Measurements from ENCODE around the gene FJX1.

FJX1 gene

DNA sequence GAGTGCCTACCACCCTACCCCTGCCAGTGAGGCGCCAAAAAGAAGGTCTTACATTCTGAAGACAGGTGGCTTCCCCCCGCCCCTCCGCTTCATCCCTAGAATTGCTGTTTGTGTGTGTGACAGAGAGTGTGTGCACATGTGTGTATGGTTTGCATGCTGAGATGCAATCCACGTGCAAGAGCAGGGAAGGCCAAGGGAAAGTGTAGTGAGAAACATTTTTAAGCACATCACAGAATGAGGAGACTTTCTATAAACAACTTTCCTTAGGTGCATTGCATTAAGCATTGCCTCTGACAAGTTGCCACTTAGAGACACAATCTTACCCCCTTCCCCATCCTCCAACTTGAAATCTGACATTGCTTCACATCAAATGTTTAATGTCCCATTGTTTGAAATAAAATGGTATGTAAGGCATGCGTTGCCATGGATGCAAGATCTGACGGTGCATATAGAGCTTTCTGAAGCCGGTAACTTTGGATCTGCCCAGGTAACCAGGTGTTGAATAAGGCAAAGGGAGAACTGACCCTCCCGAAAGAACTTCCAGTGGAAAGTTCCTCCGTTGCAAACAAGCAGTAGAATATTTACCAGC, 21.4 kb downstream of the FJX1 start:
- Histone ChIP-seq H3K18ac (ENCODE audit: low read length) (no peak overlapping the region), H2BK15ac (replicated peaks; ENCODE audit: low read depth) (no peak overlapping the region), H2BK5ac (ENCODE audit: low read length) (no peak overlapping the region), H4K8ac (ENCODE audit: low read depth, low read length) (peak overlapping the region; percentile 70), H3K27me3 (ENCODE audit: insufficient read depth, low read length, poor library complexity) (no peaks in the 10 kb centered on the region), H3K23ac (ENCODE audit: low read length) (no peak overlapping the region), H3K9ac (ENCODE audit: low read length) (no peak overlapping the region), H3K79me1 (ENCODE audit: low read length) (no peaks in the 10 kb centered on the region), H3K56ac (ENCODE audit: low read length) (no peak overlapping the region), H3K27ac (ENCODE audit: low read depth, low read length) (no peak overlapping the region), H4K5ac (ENCODE audit: low read length) (no peak overlapping the region), H3K4ac (ENCODE audit: low read depth, low read length) (no peak overlapping the region), H2BK120ac (ENCODE audit: low read depth, low read length) (no peak overlapping the region), H3K4me3 (ENCODE audit: low read length) (no peak overlapping the region), H3K79me2 (ENCODE audit: control insufficient read depth, insufficient read depth, low read length) (no peaks in the 10 kb centered on the region), H2AK5ac (ENCODE audit: low read length) (no peak overlapping the region), H3K4me2 (ENCODE audit: low read length) (no peak overlapping the region), H3K36me3 (ENCODE audit: control insufficient read depth, insufficient read depth, low read length) (no peaks in the 10 kb centered on the region), H3K4me1 (ENCODE audit: control insufficient read depth, low read depth, low read length) (peaks cover 2% of the 10 kb centered on the region)
- no CpG with 5 or more reads among the region's 9 CpGs for WGBS (ENCODE audit: extremely low coverage, insufficient coverage, low lambda C conversion rate)
- DNase-seq = peak; percentile 69

DNA sequence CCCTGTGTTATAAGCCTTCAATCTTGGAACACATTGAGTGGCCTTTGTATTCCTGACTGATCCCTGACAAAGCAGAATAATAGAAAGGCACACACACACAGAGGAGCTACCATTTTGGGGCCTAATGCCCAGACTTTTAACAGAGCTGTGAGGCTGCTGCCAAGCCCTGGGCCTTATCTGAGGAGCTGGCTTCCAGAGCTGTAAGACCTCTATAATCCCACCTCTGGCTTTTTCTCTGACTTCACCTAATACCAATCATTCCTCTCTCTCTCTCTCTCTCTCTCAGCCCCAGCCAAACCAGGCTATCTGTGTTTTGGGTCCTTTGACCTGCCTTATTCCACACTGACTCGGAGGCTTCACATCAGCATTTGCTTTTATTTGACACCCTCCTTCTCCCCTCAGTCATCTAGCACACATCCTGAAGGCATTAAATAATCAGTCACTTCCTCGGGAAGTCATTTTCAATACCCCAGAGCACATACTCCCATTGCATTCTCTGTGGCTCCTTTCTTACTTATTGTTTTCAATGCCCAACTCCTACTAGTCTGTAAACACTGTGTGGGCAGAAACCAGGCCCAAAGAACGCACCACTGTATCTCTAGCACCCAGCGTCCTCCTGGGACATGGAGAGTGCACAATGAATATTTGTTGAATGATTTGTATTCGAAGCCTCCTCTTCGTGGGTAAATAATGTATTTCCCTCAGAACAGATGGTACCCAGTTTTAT, 23.1 kb downstream of the FJX1 start:
- Histone ChIP-seq H3K18ac (ENCODE audit: low read length) (no peak overlapping the region), H3K27ac (ENCODE audit: low read depth, low read length) (no peak overlapping the region), H4K5ac (ENCODE audit: low read length) (no peak overlapping the region), H3K4me2 (ENCODE audit: low read length) (no peak overlapping the region), H3K79me2 (ENCODE audit: control insufficient read depth, insufficient read depth, low read length) (no peaks in the 10 kb centered on the region), H2BK15ac (replicated peaks; ENCODE audit: low read depth) (no peak overlapping the region), H3K9ac (ENCODE audit: low read length) (no peak overlapping the region), H3K79me1 (ENCODE audit: low read length) (no peaks in the 10 kb centered on the region), H3K23ac (ENCODE audit: low read length) (no peak overlapping the region), H3K4ac (ENCODE audit: low read depth, low read length) (no peak overlapping the region), H3K4me3 (ENCODE audit: low read length) (no peak overlapping the region), H3K4me1 (ENCODE audit: control insufficient read depth, low read depth, low read length) (peaks cover 2% of the 10 kb centered on the region), H4K8ac (ENCODE audit: low read depth, low read length) (no peak overlapping the region), H2BK120ac (ENCODE audit: low read depth, low read length) (no peak overlapping the region), H2BK5ac (ENCODE audit: low read length) (no peak overlapping the region), H3K56ac (ENCODE audit: low read length) (no peak overlapping the region), H3K36me3 (ENCODE audit: control insufficient read depth, insufficient read depth, low read length) (no peaks in the 10 kb centered on the region), H3K27me3 (ENCODE audit: insufficient read depth, low read length, poor library complexity) (no peaks in the 10 kb centered on the region), H2AK5ac (ENCODE audit: low read length) (no peak overlapping the region)
- WGBS (ENCODE audit: extremely low coverage, insufficient coverage, low lambda C conversion rate) = no CpG with 5 or more reads among the region's 6 CpGs
- peak; percentile 85 for DNase-seq

- Histone ChIP-seq H2AK5ac (ENCODE audit: low read length) (no peak overlapping the region), H3K18ac (ENCODE audit: low read length) (no peak overlapping the region), H2BK15ac (replicated peaks; ENCODE audit: low read depth) (no peak overlapping the region), H3K79me2 (ENCODE audit: control insufficient read depth, insufficient read depth, low read length) (no peaks in the 10 kb centered on the region), H3K4me3 (ENCODE audit: low read length) (no peak overlapping the region), H2BK120ac (ENCODE audit: low read depth, low read length) (no peak overlapping the region), H3K36me3 (ENCODE audit: control insufficient read depth, insufficient read depth, low read length) (no peaks in the 10 kb centered on the region), H3K79me1 (ENCODE audit: low read length) (no peaks in the 10 kb centered on the region), H3K4me1 (ENCODE audit: control insufficient read depth, low read depth, low read length) (peaks cover 2% of the 10 kb centered on the region), H3K23ac (ENCODE audit: low read length) (no peak overlapping the region), H3K27me3 (ENCODE audit: insufficient read depth, low read length, poor library complexity) (no peaks in the 10 kb centered on the region), H3K56ac (ENCODE audit: low read length) (no peak overlapping the region), H4K5ac (ENCODE audit: low read length) (no peak overlapping the region), H4K8ac (ENCODE audit: low read depth, low read length) (no peak overlapping the region), H3K4ac (ENCODE audit: low read depth, low read length) (no peak overlapping the region), H3K9ac (ENCODE audit: low read length) (no peak overlapping the region), H3K4me2 (ENCODE audit: low read length) (no peak overlapping the region), H3K27ac (ENCODE audit: low read depth, low read length) (no peak overlapping the region), H2BK5ac (ENCODE audit: low read length) (no peak overlapping the region)
- no peak for DNase-seq
- WGBS (ENCODE audit: extremely low coverage, insufficient coverage, low lambda C conversion rate) = no CpG with 5 or more reads among the region's 3 CpGs
These were observed 23.7 kb downstream of the FJX1 start for GRCh38 chr11:35641964-35642363.

DNA sequence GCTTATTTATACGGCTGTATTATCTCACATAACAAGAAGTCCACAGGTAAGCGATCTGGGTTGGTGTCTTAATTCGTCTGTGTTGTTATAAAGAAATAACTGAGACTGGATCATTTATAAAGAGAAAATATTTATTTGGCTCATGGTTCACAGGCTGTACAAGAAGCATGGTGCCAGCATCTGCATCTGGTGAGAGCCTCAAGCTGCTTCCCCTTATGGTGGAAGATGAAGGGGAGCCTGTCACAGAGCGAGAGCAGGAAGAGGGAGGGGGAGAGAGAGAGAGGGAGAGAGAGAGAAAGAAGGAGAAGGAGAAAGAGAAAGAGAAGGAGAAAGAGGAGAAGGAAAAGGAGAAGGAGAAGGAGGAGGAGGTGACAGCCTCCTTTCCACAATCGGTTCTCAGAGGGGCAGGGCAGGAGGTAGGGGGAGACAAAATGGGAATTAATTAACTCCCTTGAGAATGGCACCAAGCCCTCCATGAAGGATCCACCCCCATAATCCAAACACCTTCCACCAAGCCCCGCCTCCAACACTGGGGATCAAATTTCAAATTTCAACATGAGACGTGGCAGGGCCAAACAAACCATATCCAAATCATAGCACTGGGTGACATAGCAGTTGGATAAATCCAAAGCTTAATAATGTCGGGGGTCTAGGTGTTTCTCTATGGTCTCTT, 29.3 kb downstream of the FJX1 start:
- DNase-seq = no peak
- H3K4me3 ChIP-seq (ENCODE audit: low read length) = no peak overlapping the region
- no CpG with 5 or more reads among the region's 8 CpGs for WGBS (ENCODE audit: extremely low coverage, insufficient coverage, low lambda C conversion rate)
- no peak overlapping the region for H3K9ac ChIP-seq (ENCODE audit: low read length)
- H2BK5ac ChIP-seq (ENCODE audit: low read length) = no peak overlapping the region
- H3K4me1 ChIP-seq (ENCODE audit: control insufficient read depth, low read depth, low read length) = no peaks in the 10 kb centered on the region
- H2BK120ac ChIP-seq (ENCODE audit: low read depth, low read length) = no peak overlapping the region
- H3K79me1 ChIP-seq (ENCODE audit: low read length) = no peaks in the 10 kb centered on the region
- H3K4me2 ChIP-seq (ENCODE audit: low read length) = no peak overlapping the region
- H3K79me2 ChIP-seq (ENCODE audit: control insufficient read depth, insufficient read depth, low read length) = no peaks in the 10 kb centered on the region
- no peak overlapping the region for H4K8ac ChIP-seq (ENCODE audit: low read depth, low read length)
- H3K27me3 ChIP-seq (ENCODE audit: insufficient read depth, low read length, poor library complexity) = no peaks in the 10 kb centered on the region
- no peak overlapping the region for H3K18ac ChIP-seq (ENCODE audit: low read length)
- H2BK15ac ChIP-seq (replicated peaks; ENCODE audit: low read depth) = no peak overlapping the region
- H2AK5ac ChIP-seq (ENCODE audit: low read length) = no peak overlapping the region
- H3K4ac ChIP-seq (ENCODE audit: low read depth, low read length) = no peak overlapping the region
- H4K5ac ChIP-seq (ENCODE audit: low read length) = no peak overlapping the region
- no peak overlapping the region for H3K23ac ChIP-seq (ENCODE audit: low read length)
- H3K27ac ChIP-seq (ENCODE audit: low read depth, low read length) = no peak overlapping the region
- no peak overlapping the region for H3K56ac ChIP-seq (ENCODE audit: low read length)
- H3K36me3 ChIP-seq (ENCODE audit: control insufficient read depth, insufficient read depth, low read length) = no peaks in the 10 kb centered on the region

- no peak overlapping the region for H4K5ac ChIP-seq (ENCODE audit: low read length)
- H3K36me3 ChIP-seq (ENCODE audit: control insufficient read depth, insufficient read depth, low read length) = no peaks in the 10 kb centered on the region
- no peaks in the 10 kb centered on the region for H3K79me1 ChIP-seq (ENCODE audit: low read length)
- no peak overlapping the region for H4K8ac ChIP-seq (ENCODE audit: low read depth, low read length)
- H3K23ac ChIP-seq (ENCODE audit: low read length) = no peak overlapping the region
- H3K27me3 ChIP-seq (ENCODE audit: insufficient read depth, low read length, poor library complexity) = no peaks in the 10 kb centered on the region
- no peak for DNase-seq
- H3K18ac ChIP-seq (ENCODE audit: low read length) = no peak overlapping the region
- H3K4me2 ChIP-seq (ENCODE audit: low read length) = no peak overlapping the region
- no peak overlapping the region for H2BK15ac ChIP-seq (replicated peaks; ENCODE audit: low read depth)
- H3K4me3 ChIP-seq (ENCODE audit: low read length) = no peak overlapping the region
- WGBS (ENCODE audit: extremely low coverage, insufficient coverage, low lambda C conversion rate) = no CpG with 5 or more reads among the region's 1 CpG
- H3K27ac ChIP-seq (ENCODE audit: low read depth, low read length) = no peak overlapping the region
- H3K9ac ChIP-seq (ENCODE audit: low read length) = no peak overlapping the region
- no peak overlapping the region for H2BK5ac ChIP-seq (ENCODE audit: low read length)
- no peaks in the 10 kb centered on the region for H3K79me2 ChIP-seq (ENCODE audit: control insufficient read depth, insufficient read depth, low read length)
- no peaks in the 10 kb centered on the region for H3K4me1 ChIP-seq (ENCODE audit: control insufficient read depth, low read depth, low read length)
- H3K56ac ChIP-seq (ENCODE audit: low read length) = no peak overlapping the region
- H2AK5ac ChIP-seq (ENCODE audit: low read length) = no peak overlapping the region
- H3K4ac ChIP-seq (ENCODE audit: low read depth, low read length) = no peak overlapping the region
- H2BK120ac ChIP-seq (ENCODE audit: low read depth, low read length) = no peak overlapping the region
These were observed 31.7 kb downstream of the FJX1 start for GRCh38 chr11:35650006-35650405.
